DMS 273 (cell line): Measurements from ENCODE around the gene CHD5.

Experiments
- DNase-seq: peaks from one replicate; lab custom pipeline; 2025; ENCODE audit not compliant: unreplicated experiment; lab: John Stamatoyannopoulos, UW

Gene CHD5

GRCh38 chr1:6154525-6155319 is 25.4 kb downstream of the CHD5 start:
- DNase-seq: no peak

GRCh38 chr1:6152882-6153281 is 27.2 kb downstream of the CHD5 start:
- no peak for DNase-seq

GRCh38 chr1:6152181-6152580 is 27.9 kb downstream of the CHD5 start:
- no peak for DNase-seq

- DNase-seq: no peak
These were observed 28.8 kb downstream of the CHD5 start for GRCh38 chr1:6151291-6151822.

GRCh38 chr1:6150006-6150938 is 29.8 kb downstream of the CHD5 start:
- DNase-seq: no peak

GRCh38 chr1:6149597-6149996 is 30.5 kb downstream of the CHD5 start:
- no peak for DNase-seq

GRCh38 chr1:6148497-6149241 is 31.5 kb downstream of the CHD5 start:
- DNase-seq: peak; percentile 58

- no peak for DNase-seq
These were observed 34.2 kb downstream of the CHD5 start for GRCh38 chr1:6145864-6146410.

GRCh38 chr1:6145396-6145750 is 34.7 kb downstream of the CHD5 start:
- DNase-seq: no peak

GRCh38 chr1:6144647-6145395 is 35.3 kb downstream of the CHD5 start:
- DNase-seq: peak; percentile 65

GRCh38 chr1:6144175-6144574 is 35.9 kb downstream of the CHD5 start:
- no peak for DNase-seq

GRCh38 chr1:6143395-6143794 is 36.7 kb downstream of the CHD5 start:
- no peak for DNase-seq

GRCh38 chr1:6142734-6143133 is 37.4 kb downstream of the CHD5 start:
- DNase-seq: no peak

GRCh38 chr1:6142036-6142621 is 38.0 kb downstream of the CHD5 start:
- no peak for DNase-seq

- peak; percentile 74 for DNase-seq
These were observed 38.5 kb downstream of the CHD5 start for GRCh38 chr1:6141592-6141991.

GRCh38 chr1:6140413-6140812 is 39.7 kb downstream of the CHD5 start:
- no peak for DNase-seq

GRCh38 chr1:6137758-6138157 is 42.4 kb downstream of the CHD5 start:
- no peak for DNase-seq

GRCh38 chr1:6136516-6137220 is 43.5 kb downstream of the CHD5 start:
- no peak for DNase-seq
